Activated naive CD8-positive, alpha-beta T cell treated with anti-CD3 and anti-CD28 coated beads, Interleukin-2, amount 10 ng/mL, durations not matched to agents 7 days and 5 days (primary cell): ENCODE results near the gene PML. TPM values are rescaled to one million over a fixed set of nuclear protein-coding genes. Genes with fewer than 3 reads are reported as not detected.
A peak's percentile ranks its signal among the peaks of the same experiment; 100 is the strongest.

Experiments
- ATAC-seq: fragments of 150-1000 bp; cut with Tn5 transposase; one replicate; pipeline ENCODE4 v1.10.0; 2021; ENCODE audit warnings: low read depth, moderate library complexity
- POLR2A ChIA-PET: fragments of 350-600 bp; sonication (Branson Sonifier 250); formaldehyde crosslinking; loops from one replicate; lab custom pipeline; 2021; ENCODE audit warnings: antibody characterized with exemption; lab: Charles Lee
- DNase-seq: peaks from one replicate; pipeline ENCODE4 v3.0.0; 2021
- H3K27ac Mint-ChIP-seq: one replicate; pipeline ENCODE4 v1.8.0; 2022; ENCODE audit warnings: mild to moderate bottlenecking, mixed read lengths
- H3K27me3 Mint-ChIP-seq: one replicate; pipeline ENCODE4 v1.8.0; 2022; ENCODE audit warnings: mild to moderate bottlenecking, moderate library complexity, mixed read lengths
- H3K36me3 Mint-ChIP-seq: one replicate; pipeline ENCODE4 v1.8.0; 2021; ENCODE audit warnings: mild to moderate bottlenecking, mixed read lengths
- H3K4me1 Mint-ChIP-seq: one replicate; pipeline ENCODE4 v1.8.0; 2021; ENCODE audit warnings: mixed read lengths
- H3K4me3 Mint-ChIP-seq: one replicate; pipeline ENCODE4 v1.8.0; 2022; ENCODE audit warnings: mild to moderate bottlenecking, moderate library complexity, mixed read lengths
- H3K9me3 Mint-ChIP-seq: one replicate; pipeline ENCODE4 v1.8.0; 2021; ENCODE audit warnings: mixed read lengths
- total RNA-seq, 2 experiments: library from RNA; stranded (reverse); gene quantifications; one replicate each; pipeline ENCODE4 v1.2.3, GENCODE V29; 2021

Gene PML
- total RNA-seq, 2 experiments from 2014 or later, result 118 to 120 TPM

DNA sequence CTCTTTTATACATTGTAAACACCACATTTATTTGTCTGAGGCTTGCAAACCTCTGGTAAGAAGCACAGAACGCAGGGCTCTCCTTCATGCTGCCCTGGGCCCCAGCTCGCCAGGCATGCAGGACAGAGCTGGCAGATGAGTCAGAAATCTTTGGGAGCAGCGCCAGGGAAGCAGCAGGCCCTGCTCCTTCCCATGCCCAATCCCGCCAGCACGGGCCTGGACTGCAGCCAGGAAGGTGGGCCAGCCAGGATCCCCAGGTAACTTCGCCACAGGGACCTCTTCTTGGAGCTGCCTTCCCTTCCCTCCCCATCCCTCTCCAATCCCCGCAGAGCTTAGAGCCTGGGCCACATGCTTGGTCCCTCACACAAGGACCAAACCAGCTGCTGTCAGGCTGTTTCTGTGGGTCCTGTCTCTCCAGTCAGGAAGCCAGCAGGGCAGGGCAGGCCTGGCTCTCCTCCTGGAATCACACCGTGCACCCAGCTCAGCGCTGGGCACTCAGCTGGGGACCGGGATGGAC lies 11.2 kb upstream of the PML start:
- Mint-ChIP-seq H3K36me3 (peaks cover 7% of the 10 kb centered on the region), H3K27ac (peak overlapping the region; percentile 94), H3K4me1 (peaks cover 49% of the 10 kb centered on the region), H3K27me3 (no peaks in the 10 kb centered on the region), H3K9me3 (no peaks in the 10 kb centered on the region), H3K4me3 (no peak overlapping the region)
- ATAC-seq (no peak), DNase-seq (no peak)
- POLR2A ChIA-PET, result interaction anchor here (1.0 to 3.2 kb wide), 3 partner anchors 8 to 12 kb away, joined by 3 to 34 read pairs (median 6); partner anchors contain the start of gene PML

GRCh38 chr15:73983773-73984172 lies 10.7 kb upstream of the PML start:
- no peaks in the 10 kb centered on the region for H3K9me3 Mint-ChIP-seq
- H3K4me3 Mint-ChIP-seq, result no peak overlapping the region
- H3K27me3 Mint-ChIP-seq, result no peaks in the 10 kb centered on the region
- peak overlapping the region; percentile 81 for H3K27ac Mint-ChIP-seq
- POLR2A ChIA-PET, result interaction anchor here (1.4 to 3.2 kb wide), 2 partner anchors 9 to 11 kb away, joined by 6 to 34 read pairs; partner anchors contain the start of gene PML
- DNase-seq (no peak), ATAC-seq (no peak)
- H3K4me1 Mint-ChIP-seq, result peaks cover 49% of the 10 kb centered on the region
- H3K36me3 Mint-ChIP-seq, result peaks cover 7% of the 10 kb centered on the region

DNA sequence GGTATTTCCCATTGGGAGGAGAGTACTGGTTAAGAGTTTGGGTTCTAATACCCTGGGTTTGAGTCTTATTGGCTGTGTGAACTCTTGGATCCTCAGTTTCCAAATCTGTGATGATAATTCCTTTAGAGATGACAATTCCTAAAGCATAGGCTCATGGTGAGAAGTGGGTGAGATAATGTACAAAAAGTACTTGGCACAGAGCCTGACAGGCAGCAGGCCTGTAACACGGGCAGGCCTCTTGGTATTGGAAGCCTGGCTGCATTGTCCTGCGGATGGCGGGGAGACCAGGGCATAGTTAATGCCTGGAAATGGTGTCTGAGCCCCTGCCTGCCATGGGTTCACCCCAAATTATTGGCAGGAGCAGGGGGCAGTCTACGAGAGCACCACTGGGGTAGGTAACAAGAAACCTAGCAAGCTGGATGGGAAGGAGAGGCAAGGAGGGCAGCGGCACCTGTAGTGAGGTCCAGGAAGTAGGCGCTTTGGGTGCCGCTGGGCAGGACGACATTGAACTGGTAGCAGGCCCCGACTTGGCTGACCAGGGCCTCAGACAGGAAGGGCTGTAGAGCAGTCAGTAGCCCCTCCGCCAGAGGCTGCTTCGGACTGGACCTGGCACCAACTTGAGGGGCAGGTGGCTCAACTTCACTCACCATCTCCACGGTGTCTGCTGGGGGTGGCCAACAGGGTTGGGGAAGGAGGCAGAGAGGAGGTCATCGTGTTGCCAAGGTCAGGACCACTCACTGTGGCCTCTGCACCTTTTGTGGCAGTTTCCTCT lies 10.1 kb upstream of the PML start:
- no peak overlapping the region for H3K4me3 Mint-ChIP-seq
- ATAC-seq (no peak), DNase-seq (no peak)
- peaks cover 52% of the 10 kb centered on the region for H3K4me1 Mint-ChIP-seq
- peaks cover 9% of the 10 kb centered on the region for H3K36me3 Mint-ChIP-seq
- no peaks in the 10 kb centered on the region for H3K9me3 Mint-ChIP-seq
- H3K27ac Mint-ChIP-seq, result peak overlapping the region; percentile 81
- no peaks in the 10 kb centered on the region for H3K27me3 Mint-ChIP-seq
- POLR2A ChIA-PET, result interaction anchor here (1.8 to 3.2 kb wide), 2 partner anchors 10 to 11 kb away, joined by 8 to 34 read pairs; partner anchors contain the start of gene PML

GRCh38 chr15:73985101-73985873 lies 9.2 kb upstream of the PML start:
- peak; percentile 51 for ATAC-seq
- POLR2A ChIA-PET, result interaction anchor here (0.6 to 1.8 kb wide), 3 partner anchors 9 to 35 kb away, joined by 5 to 8 read pairs (median 5); partner anchors contain the start of gene PML
- Mint-ChIP-seq H3K4me3 (no peak overlapping the region), H3K4me1 (peaks cover 52% of the 10 kb centered on the region), H3K36me3 (peaks cover 9% of the 10 kb centered on the region), H3K27ac (peak overlapping the region; percentile 81), H3K27me3 (no peaks in the 10 kb centered on the region), H3K9me3 (no peaks in the 10 kb centered on the region)
- no peak for DNase-seq

- POLR2A ChIA-PET, result interaction anchor here (1.0 to 1.8 kb wide), 4 partner anchors 8 to 15 kb away, joined by 3 to 8 read pairs (median 4); partner anchors contain the start of gene PML
- Mint-ChIP-seq H3K4me3 (no peak overlapping the region), H3K27me3 (no peaks in the 10 kb centered on the region), H3K36me3 (peaks cover 9% of the 10 kb centered on the region), H3K27ac (peak overlapping the region; percentile 62), H3K4me1 (peaks cover 46% of the 10 kb centered on the region), H3K9me3 (no peaks in the 10 kb centered on the region)
- no peak for DNase-seq
- no peak for ATAC-seq
Measured at GRCh38 chr15:73986055-73986775, 8.3 kb upstream of the PML start.

GRCh38 chr15:73986776-73987056 lies 7.8 kb upstream of the PML start:
- no peaks in the 10 kb centered on the region for H3K27me3 Mint-ChIP-seq
- POLR2A ChIA-PET, result interaction anchor here (1.0 to 1.1 kb wide), 2 partner anchors 9 to 15 kb away, joined by 3 to 4 read pairs; no protein-coding TSS in a partner anchor
- H3K9me3 Mint-ChIP-seq, result no peaks in the 10 kb centered on the region
- H3K4me1 Mint-ChIP-seq, result peaks cover 44% of the 10 kb centered on the region
- H3K27ac Mint-ChIP-seq, result peak overlapping the region; percentile 52
- peaks cover 9% of the 10 kb centered on the region for H3K36me3 Mint-ChIP-seq
- no peak for ATAC-seq
- DNase-seq, result no peak
- no peak overlapping the region for H3K4me3 Mint-ChIP-seq

- peaks cover 39% of the 10 kb centered on the region for H3K4me1 Mint-ChIP-seq
- peak overlapping the region; percentile 60 for H3K27ac Mint-ChIP-seq
Measured at GRCh38 chr15:73987250-73987649, 7.3 kb upstream of the PML start.

DNA sequence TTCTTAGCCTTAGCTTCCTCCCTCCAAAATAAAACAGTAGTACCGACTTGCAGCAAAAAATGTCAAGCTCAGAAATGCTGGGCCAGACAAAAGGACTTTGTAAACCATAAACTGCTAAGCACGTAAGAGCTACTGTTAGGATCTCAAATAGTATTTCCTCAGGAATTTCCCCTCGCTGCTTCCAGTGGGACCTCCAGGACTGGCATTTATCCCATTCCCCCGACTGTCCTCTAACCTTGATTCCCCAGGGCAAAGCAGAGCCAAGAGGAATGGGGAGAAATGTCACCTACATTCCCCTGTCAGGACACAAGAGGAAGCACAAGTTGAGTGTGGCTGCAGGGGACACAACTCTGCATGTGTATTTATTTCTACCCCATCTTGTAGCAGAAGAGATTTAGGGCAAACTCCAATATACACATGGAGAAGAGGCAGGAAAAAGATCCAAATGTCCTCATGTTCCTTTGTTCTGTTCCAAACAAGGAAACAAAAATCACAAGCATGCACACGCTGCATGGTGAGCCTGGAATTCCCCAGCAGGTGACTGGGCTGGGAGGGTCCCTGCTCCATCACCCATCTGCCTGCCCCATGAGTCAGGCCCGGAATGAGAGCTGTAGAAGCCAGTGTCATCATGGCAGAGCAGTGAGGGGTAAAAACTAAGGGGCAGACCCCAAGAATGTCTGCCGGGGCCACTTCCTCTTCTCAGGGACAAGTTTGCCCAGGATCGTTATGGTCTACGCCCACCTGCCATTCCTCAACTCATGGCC lies 6.7 kb upstream of the PML start:
- DNase-seq (no peak), ATAC-seq (no peak)
- Mint-ChIP-seq H3K27ac (peak overlapping the region; percentile 60), H3K4me1 (peaks cover 38% of the 10 kb centered on the region), H3K4me3 (no peak overlapping the region), H3K27me3 (no peaks in the 10 kb centered on the region), H3K9me3 (no peaks in the 10 kb centered on the region), H3K36me3 (peaks cover 9% of the 10 kb centered on the region)
- POLR2A ChIA-PET, result interaction anchor here (1.1 kb wide), 1 partner anchor 16 kb away, joined by 4 read pairs; no protein-coding TSS in a partner anchor

More at GRCh38 chr15:73987250-73987649, 7.3 kb upstream of the PML start:
- DNase-seq (no peak), ATAC-seq (no peak)
- H3K4me3 Mint-ChIP-seq, result no peak overlapping the region
- H3K36me3 Mint-ChIP-seq, result peaks cover 9% of the 10 kb centered on the region
- H3K9me3 Mint-ChIP-seq, result no peaks in the 10 kb centered on the region
- H3K27me3 Mint-ChIP-seq, result no peaks in the 10 kb centered on the region
- POLR2A ChIA-PET, result interaction anchor here (1.1 kb wide), 1 partner anchor 16 kb away, joined by 4 read pairs; no protein-coding TSS in a partner anchor

GRCh38 chr15:73988445-73988969 lies 6.0 kb upstream of the PML start:
- Mint-ChIP-seq H3K4me1 (peaks cover 37% of the 10 kb centered on the region), H3K27ac (no peak overlapping the region), H3K27me3 (no peaks in the 10 kb centered on the region), H3K4me3 (no peak overlapping the region), H3K9me3 (no peaks in the 10 kb centered on the region), H3K36me3 (peaks cover 9% of the 10 kb centered on the region)
- DNase-seq, result no peak
- no peak for ATAC-seq
- POLR2A ChIA-PET, result no interaction called here

DNA sequence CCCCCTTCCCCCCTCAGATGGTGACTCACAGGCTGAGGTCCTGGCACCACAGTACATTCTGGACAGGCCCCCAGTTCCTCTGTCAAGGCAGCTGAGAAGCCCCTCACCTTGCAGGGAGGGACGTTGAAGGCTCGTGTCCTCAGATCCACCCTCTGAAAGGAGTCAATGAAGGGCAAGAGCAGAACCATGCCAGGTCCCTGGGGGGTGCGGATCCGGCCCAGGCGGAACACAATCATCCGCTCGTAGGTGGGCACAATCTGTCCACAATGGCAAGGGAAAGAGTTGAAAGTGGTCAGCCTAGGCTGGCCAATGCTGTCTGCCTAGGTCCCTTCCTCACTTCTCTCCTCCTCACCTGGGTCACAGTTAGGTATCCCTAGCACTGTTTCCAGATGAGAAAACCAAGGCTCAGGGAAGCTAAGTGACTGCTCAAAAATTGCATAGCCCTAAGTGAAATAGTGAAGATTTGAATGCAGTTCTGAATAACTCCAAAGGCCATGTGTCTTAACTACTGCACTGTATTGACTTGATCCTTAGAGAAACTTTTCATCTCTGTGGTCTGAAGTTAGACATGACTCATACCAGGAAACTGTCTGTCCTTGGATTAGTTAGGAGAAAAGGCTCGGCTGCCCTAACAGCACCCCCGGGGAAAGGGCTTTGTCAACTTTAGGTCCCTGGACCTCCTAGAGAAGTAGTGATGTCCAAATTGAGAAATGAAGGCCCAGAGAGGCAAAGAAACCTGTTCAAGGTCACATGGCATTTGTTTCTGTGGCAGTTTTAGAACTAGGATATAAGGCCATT lies 5.3 kb upstream of the PML start:
- H3K36me3 Mint-ChIP-seq, result peaks cover 5% of the 10 kb centered on the region
- no peak for DNase-seq
- peaks cover 41% of the 10 kb centered on the region for H3K4me1 Mint-ChIP-seq
- no peak for ATAC-seq
- POLR2A ChIA-PET, result no interaction called here
- H3K4me3 Mint-ChIP-seq, result no peak overlapping the region
- no peaks in the 10 kb centered on the region for H3K9me3 Mint-ChIP-seq
- no peaks in the 10 kb centered on the region for H3K27me3 Mint-ChIP-seq
- no peak overlapping the region for H3K27ac Mint-ChIP-seq

- POLR2A ChIA-PET, result interaction anchor here (1.4 kb wide), 1 partner anchor 8 kb away, joined by 3 read pairs; no protein-coding TSS in a partner anchor
- Mint-ChIP-seq H3K4me1 (peaks cover 37% of the 10 kb centered on the region), H3K9me3 (no peaks in the 10 kb centered on the region), H3K4me3 (peak overlapping the region; percentile 0), H3K27ac (peak overlapping the region; percentile 23), H3K27me3 (no peaks in the 10 kb centered on the region), H3K36me3 (peaks cover 10% of the 10 kb centered on the region)
- DNase-seq, result no peak
- no peak for ATAC-seq
Measured at GRCh38 chr15:73990250-73991005, 4.1 kb upstream of the PML start.
